ENCODE results near the gene NRXN3.

The NRXN3 gene

DNA sequence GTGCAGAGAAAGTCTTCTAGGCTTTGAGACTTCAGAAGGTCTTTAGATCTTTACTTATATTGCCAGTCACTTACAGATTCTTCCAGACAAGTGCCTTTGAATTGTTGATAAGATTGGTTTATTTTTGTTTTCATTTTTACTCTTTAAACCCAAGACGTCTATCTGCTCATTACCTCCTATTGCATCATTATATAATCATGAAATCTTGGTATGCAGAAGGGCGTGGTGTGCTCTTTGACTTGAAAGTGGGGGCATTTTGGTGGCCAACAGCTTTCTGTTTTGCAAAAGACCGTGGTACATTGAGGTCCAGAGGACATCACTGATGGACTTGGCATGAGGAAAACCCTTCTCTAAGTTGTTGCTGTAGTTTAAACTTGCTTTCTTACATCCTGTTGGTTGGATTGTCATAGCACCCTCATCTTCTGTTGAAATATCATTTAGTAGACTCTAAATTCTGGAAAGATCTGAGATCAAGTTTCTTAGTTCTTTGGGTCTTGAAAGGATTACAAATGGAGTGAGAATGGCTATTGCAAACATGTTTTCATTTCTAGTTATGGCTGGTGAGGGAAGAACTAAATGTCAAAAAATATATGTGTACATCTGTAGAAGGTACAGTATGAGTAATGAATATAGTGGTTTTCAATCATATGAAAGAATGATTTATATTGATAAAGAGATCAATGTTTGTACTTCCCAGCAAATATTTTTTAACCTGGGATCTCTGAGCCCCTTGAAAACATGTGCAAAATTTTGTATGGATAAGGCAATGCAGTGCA is 441.8 kb downstream of the NRXN3 start:
- Histone ChIP-seq H3K4me1 (ENCODE audit: insufficient read depth, low read length) (no peaks in the 10 kb centered on the region), H3K9ac (ENCODE audit: low read depth, low read length) (no peak overlapping the region), H3K27me3 (ENCODE audit: insufficient read depth, low read length) (no peaks in the 10 kb centered on the region), H3K36me3 (ENCODE audit: insufficient read depth, low read length) (no peaks in the 10 kb centered on the region), H3K4me3 (ENCODE audit: low read length) (no peak overlapping the region), H3K9me3 (ENCODE audit: insufficient read depth, low read depth, low read length) (no peaks in the 10 kb centered on the region), H3K27ac (ENCODE audit: low read depth, low read length) (no peak overlapping the region)
- WGBS: 94% methylated on average over 2 of the region's 3 CpGs

DNA sequence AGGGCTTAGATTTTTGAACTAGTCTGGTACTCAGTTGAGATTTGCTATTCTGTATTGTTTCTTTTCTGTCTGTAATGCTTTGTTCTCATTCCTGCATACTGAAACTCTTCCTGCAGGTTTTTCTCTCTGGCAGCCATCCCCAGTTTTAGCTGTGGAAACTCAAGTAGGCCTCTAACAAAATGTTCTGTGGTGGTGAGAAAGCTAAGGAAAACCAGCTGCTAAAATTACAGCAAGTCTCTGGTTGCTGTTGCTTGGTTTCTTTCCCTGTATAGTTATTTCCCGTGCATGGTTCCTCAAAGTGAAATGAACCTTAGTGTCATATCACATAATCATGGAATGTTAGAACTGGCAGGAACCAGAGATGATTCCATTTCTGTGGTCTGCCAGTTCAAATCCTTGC is 442.5 kb downstream of the NRXN3 start:
- no peak overlapping the region for H3K4me3 ChIP-seq (ENCODE audit: low read length)
- no peaks in the 10 kb centered on the region for H3K27me3 ChIP-seq (ENCODE audit: insufficient read depth, low read length)
- no peak overlapping the region for H3K9ac ChIP-seq (ENCODE audit: low read depth, low read length)
- no peaks in the 10 kb centered on the region for H3K36me3 ChIP-seq (ENCODE audit: insufficient read depth, low read length)
- no peaks in the 10 kb centered on the region for H3K4me1 ChIP-seq (ENCODE audit: insufficient read depth, low read length)
- H3K27ac ChIP-seq (ENCODE audit: low read depth, low read length): no peak overlapping the region
- no peaks in the 10 kb centered on the region for H3K9me3 ChIP-seq (ENCODE audit: insufficient read depth, low read depth, low read length)
- 100% methylated on average over 1 of the region's 1 CpG for WGBS

DNA sequence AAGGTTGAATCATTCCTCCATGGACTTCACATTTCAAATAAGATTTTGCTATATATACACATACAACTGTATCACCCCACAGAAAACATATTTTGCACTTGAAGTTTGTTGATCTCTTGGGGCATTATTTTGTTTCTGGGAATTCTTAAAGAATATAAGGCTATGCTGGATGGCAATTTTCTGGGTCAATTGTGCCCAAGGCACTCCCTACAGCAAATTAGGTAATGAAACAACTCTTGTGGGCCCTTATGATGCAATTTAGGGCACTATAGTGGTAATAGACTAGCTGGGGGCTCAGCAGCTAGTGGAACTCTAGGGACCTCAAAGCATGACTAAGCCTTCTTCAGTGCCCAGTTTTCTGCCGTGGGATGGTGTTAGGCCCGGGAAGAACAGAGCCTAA is 444.4 kb downstream of the NRXN3 start:
- H3K27ac ChIP-seq (ENCODE audit: low read depth, low read length): no peak overlapping the region
- no peaks in the 10 kb centered on the region for H3K36me3 ChIP-seq (ENCODE audit: insufficient read depth, low read length)
- 97% methylated on average over 2 of the region's 2 CpGs for WGBS
- H3K9ac ChIP-seq (ENCODE audit: low read depth, low read length): no peak overlapping the region
- H3K9me3 ChIP-seq (ENCODE audit: insufficient read depth, low read depth, low read length): no peaks in the 10 kb centered on the region
- no peaks in the 10 kb centered on the region for H3K4me1 ChIP-seq (ENCODE audit: insufficient read depth, low read length)
- H3K27me3 ChIP-seq (ENCODE audit: insufficient read depth, low read length): no peaks in the 10 kb centered on the region
- H3K4me3 ChIP-seq (ENCODE audit: low read length): no peak overlapping the region

DNA sequence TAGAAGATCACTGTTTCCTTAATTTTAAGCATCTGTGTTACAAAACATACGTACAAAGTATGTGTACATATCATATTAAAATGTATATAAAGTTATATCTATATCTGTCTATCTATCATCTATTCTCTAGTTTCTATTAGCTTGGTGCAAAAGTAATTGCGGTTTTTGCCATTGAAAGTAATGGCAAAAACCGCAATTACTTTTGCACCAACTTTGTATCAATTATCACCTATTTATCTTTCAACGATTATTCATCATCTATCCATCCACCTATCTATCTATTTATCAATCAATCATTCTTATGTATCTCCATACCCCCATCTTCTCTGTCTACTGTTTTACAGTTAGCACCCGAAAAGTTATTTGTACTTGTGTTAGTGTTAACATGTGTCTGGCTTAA is 447.6 kb downstream of the NRXN3 start:
- Histone ChIP-seq H3K36me3 (ENCODE audit: insufficient read depth, low read length) (no peaks in the 10 kb centered on the region), H3K9me3 (ENCODE audit: insufficient read depth, low read depth, low read length) (no peaks in the 10 kb centered on the region), H3K27me3 (ENCODE audit: insufficient read depth, low read length) (no peaks in the 10 kb centered on the region), H3K4me3 (ENCODE audit: low read length) (no peak overlapping the region), H3K9ac (ENCODE audit: low read depth, low read length) (no peak overlapping the region), H3K27ac (ENCODE audit: low read depth, low read length) (no peak overlapping the region), H3K4me1 (ENCODE audit: insufficient read depth, low read length) (no peaks in the 10 kb centered on the region)
- WGBS: 94% methylated on average over 3 of the region's 5 CpGs

DNA sequence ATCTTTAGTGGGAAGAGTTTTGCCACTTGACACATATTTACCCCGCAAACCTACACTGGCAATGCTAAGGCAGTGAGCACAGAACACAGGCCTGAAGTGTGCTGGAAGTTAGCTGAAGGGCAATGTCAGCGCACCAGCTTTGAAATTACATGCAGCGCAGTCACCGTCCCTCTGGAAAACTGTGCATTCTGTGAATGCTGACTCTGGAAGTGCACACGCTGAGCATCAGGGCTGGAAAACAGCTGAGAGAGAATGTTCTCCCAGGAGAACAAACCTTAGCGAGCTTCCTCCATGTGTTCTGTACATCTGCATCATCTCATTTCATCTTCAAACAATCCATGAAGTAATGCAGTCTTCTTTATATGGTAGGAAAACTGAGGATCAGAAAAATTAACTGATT is 448.2 kb downstream of the NRXN3 start:
- 98% methylated on average over 6 of the region's 6 CpGs for WGBS
- Histone ChIP-seq H3K36me3 (ENCODE audit: insufficient read depth, low read length) (no peaks in the 10 kb centered on the region), H3K4me3 (ENCODE audit: low read length) (no peak overlapping the region), H3K4me1 (ENCODE audit: insufficient read depth, low read length) (no peaks in the 10 kb centered on the region), H3K27ac (ENCODE audit: low read depth, low read length) (no peak overlapping the region), H3K9me3 (ENCODE audit: insufficient read depth, low read depth, low read length) (no peaks in the 10 kb centered on the region), H3K9ac (ENCODE audit: low read depth, low read length) (no peak overlapping the region), H3K27me3 (ENCODE audit: insufficient read depth, low read length) (no peaks in the 10 kb centered on the region)

DNA sequence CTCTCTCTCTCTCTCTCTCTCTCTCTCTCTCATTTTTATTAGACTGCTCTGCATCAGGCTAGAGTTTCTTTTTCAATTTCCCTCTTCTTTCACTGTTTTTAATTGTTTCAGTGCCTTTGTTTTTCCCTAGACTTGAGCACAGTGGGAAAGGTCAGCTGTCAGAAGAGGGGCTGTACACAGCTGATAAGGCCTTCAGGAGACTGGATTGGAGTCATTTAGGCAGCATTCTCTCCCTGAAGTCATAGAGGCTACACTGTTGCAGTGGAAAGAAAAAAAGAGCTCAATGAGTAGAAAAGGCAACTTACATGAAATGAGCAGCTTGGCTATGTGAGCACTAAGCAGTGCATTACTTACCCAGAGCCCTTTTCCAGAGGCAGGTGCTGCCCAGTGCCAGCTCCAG is 456.9 kb downstream of the NRXN3 start:
- Histone ChIP-seq H3K9ac (ENCODE audit: low read depth, low read length) (no peak overlapping the region), H3K27ac (ENCODE audit: low read depth, low read length) (no peak overlapping the region), H3K4me1 (ENCODE audit: insufficient read depth, low read length) (no peaks in the 10 kb centered on the region)

DNA sequence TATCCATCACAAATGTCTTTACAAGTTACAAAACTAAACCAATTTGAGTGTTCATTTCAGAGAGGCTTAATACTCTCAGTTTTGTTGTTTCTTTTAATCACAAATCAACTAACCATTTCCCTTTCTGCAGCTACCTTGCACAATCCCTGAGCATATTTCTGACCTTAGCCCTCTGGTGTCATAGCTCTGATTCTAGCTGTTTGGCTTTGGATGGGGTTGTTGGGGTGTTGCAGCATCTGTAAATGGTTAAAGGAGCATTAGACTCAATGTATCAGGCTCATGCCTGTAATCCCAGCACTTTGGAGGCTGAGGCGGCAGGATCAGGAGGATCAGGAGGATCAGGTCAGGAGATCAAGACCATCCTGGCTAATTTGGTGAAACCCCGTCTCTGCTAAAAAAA is 461.4 kb downstream of the NRXN3 start:
- no peaks in the 10 kb centered on the region for H3K9me3 ChIP-seq (ENCODE audit: insufficient read depth, low read depth, low read length)
- no peaks in the 10 kb centered on the region for H3K36me3 ChIP-seq (ENCODE audit: insufficient read depth, low read length)
- no peak overlapping the region for H3K27ac ChIP-seq (ENCODE audit: low read depth, low read length)
- WGBS: 94% methylated on average over 2 of the region's 2 CpGs
- no peak overlapping the region for H3K9ac ChIP-seq (ENCODE audit: low read depth, low read length)
- peaks cover 10% of the 10 kb centered on the region for H3K4me1 ChIP-seq (ENCODE audit: insufficient read depth, low read length)
- no peak overlapping the region for H3K4me3 ChIP-seq (ENCODE audit: low read length)
- H3K27me3 ChIP-seq (ENCODE audit: insufficient read depth, low read length): no peaks in the 10 kb centered on the region

More for the DNA sequence above, 456.9 kb downstream of the NRXN3 start:
- no peaks in the 10 kb centered on the region for H3K27me3 ChIP-seq (ENCODE audit: insufficient read depth, low read length)
- no peaks in the 10 kb centered on the region for H3K9me3 ChIP-seq (ENCODE audit: insufficient read depth, low read depth, low read length)
- no peaks in the 10 kb centered on the region for H3K36me3 ChIP-seq (ENCODE audit: insufficient read depth, low read length)
- H3K4me3 ChIP-seq (ENCODE audit: low read length): no peak overlapping the region

DNA sequence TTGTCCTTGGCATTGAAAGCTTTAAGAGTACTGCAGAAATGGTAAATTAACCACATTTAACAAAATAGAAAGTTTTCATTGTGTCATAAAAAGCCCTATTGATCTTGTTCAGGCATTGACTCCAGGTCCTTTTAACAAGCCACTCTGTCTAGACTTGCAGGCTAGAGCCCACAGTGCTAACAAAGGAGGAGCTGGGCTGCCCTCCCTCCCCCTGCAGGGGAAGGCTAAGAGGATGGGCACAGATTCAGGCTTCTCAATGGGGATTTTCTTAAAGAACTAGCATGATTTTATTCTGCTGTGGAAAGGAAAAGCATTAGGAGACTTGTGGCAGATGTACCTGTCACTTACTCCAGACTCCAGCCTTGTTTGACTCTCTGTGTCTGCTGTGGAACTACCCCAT is 463.6 kb downstream of the NRXN3 start:
- Histone ChIP-seq H3K27ac (ENCODE audit: low read depth, low read length) (no peak overlapping the region), H3K27me3 (ENCODE audit: insufficient read depth, low read length) (no peaks in the 10 kb centered on the region), H3K36me3 (ENCODE audit: insufficient read depth, low read length) (no peaks in the 10 kb centered on the region), H3K9ac (ENCODE audit: low read depth, low read length) (no peak overlapping the region), H3K4me1 (ENCODE audit: insufficient read depth, low read length) (peaks cover 21% of the 10 kb centered on the region), H3K4me3 (ENCODE audit: low read length) (no peak overlapping the region), H3K9me3 (ENCODE audit: insufficient read depth, low read depth, low read length) (no peaks in the 10 kb centered on the region)

DNA sequence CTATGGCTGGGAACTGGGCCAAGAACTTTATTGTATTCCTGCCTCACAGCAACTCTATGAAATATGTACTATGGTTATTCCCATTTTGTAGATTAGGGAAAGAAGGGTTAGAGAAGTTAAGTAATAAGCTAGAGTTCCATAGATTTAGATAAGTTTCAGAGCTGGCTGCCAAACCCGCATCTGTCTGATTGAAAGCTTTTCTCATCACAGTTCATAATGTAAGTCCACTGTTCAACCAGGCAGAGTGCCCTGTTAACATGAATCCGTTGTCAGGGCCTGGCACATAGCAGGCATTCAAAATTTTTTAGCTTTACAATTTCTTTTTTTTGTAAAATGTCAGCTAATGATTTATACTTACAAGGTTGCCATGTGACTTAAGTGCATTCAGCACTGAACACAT is 467.3 kb downstream of the NRXN3 start:
- Histone ChIP-seq H3K4me1 (ENCODE audit: insufficient read depth, low read length) (peaks cover 31% of the 10 kb centered on the region), H3K27me3 (ENCODE audit: insufficient read depth, low read length) (no peaks in the 10 kb centered on the region), H3K9ac (ENCODE audit: low read depth, low read length) (no peak overlapping the region), H3K36me3 (ENCODE audit: insufficient read depth, low read length) (no peaks in the 10 kb centered on the region), H3K27ac (ENCODE audit: low read depth, low read length) (no peak overlapping the region), H3K4me3 (ENCODE audit: low read length) (no peak overlapping the region), H3K9me3 (ENCODE audit: insufficient read depth, low read depth, low read length) (no peaks in the 10 kb centered on the region)
- WGBS: 90% methylated on average over 2 of the region's 2 CpGs

DNA sequence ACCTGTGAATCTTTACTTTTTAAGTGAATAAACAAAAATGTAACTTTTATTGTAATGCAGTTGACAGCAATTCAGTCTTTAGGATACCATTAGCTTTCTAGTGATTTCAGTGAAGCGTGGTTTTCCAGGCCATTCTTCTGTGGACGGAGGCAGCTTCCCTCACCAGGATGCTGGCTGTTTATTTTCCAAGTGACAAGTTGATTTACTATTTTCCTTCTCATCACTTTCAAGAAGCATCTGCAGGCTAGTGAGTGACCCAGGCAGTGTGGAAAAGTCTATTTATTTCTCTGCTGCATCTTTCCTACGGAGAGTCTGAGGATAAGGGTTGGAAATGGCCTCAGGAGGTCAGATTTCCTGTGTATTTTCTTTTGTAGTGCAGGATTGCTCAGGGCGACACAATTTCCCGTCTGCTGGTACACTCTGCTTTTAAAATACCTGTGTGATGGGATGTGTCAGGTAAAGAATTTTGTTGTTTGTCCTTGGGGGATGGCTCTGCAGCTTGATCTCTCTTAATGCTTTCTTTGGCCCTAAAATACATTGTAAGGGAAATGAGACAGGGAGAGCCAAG is 467.8 kb downstream of the NRXN3 start:
- WGBS: 74% methylated on average over 5 of the region's 5 CpGs
- H3K9me3 ChIP-seq (ENCODE audit: insufficient read depth, low read depth, low read length): no peaks in the 10 kb centered on the region
- H3K27ac ChIP-seq (ENCODE audit: low read depth, low read length): no peak overlapping the region
- H3K4me3 ChIP-seq (ENCODE audit: low read length): no peak overlapping the region
- no peak overlapping the region for H3K9ac ChIP-seq (ENCODE audit: low read depth, low read length)
- no peaks in the 10 kb centered on the region for H3K27me3 ChIP-seq (ENCODE audit: insufficient read depth, low read length)
- H3K36me3 ChIP-seq (ENCODE audit: insufficient read depth, low read length): no peaks in the 10 kb centered on the region
- peaks cover 31% of the 10 kb centered on the region for H3K4me1 ChIP-seq (ENCODE audit: insufficient read depth, low read length)

DNA sequence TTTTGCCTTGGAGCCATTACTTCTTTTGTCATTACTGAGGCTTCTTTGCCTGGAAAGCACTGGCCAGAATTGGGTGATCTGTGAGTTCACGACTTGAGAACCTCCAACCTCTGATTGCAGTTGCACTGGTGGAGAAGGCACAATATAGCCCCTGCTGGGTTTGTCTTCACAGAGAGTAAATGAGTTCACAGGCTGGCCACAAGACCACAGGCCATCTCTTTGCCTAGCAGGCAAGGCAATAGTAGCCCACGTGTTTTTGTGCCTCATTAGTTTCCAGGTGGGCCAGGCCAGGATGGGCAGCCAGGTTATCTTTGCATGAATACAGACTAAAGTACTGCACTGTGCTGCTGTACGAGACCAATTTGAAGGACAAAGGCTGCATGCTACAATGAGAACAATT is 468.8 kb downstream of the NRXN3 start:
- Histone ChIP-seq H3K4me1 (ENCODE audit: insufficient read depth, low read length) (peaks cover 25% of the 10 kb centered on the region), H3K9me3 (ENCODE audit: insufficient read depth, low read depth, low read length) (no peaks in the 10 kb centered on the region), H3K9ac (ENCODE audit: low read depth, low read length) (no peak overlapping the region), H3K27me3 (ENCODE audit: insufficient read depth, low read length) (no peaks in the 10 kb centered on the region), H3K4me3 (ENCODE audit: low read length) (no peak overlapping the region), H3K36me3 (ENCODE audit: insufficient read depth, low read length) (no peaks in the 10 kb centered on the region), H3K27ac (ENCODE audit: low read depth, low read length) (no peak overlapping the region)
- 46% methylated on average over 3 of the region's 3 CpGs for WGBS

All from HUES64 (cell line).